ENCODE measurements around the gene BBS2.

BBS2 gene

GRCh38 chr16:56438038-56438437 is 81.8 kb downstream of the BBS2 start:
- Histone ChIP-seq H3K9ac (ENCODE audit: low read length) (no peak overlapping the region), H3K4me1 (ENCODE audit: control insufficient read depth, insufficient read depth, low read length) (no peaks in the 10 kb centered on the region), H3K9me3 (ENCODE audit: control insufficient read depth, low read length) (no peaks in the 10 kb centered on the region), H3K36me3 (ENCODE audit: control insufficient read depth, insufficient read depth, low read length) (peaks cover 11% of the 10 kb centered on the region), H3K27me3 (ENCODE audit: control insufficient read depth, insufficient read depth, low read length) (no peaks in the 10 kb centered on the region), H3K4me3 (ENCODE audit: low read length) (no peak overlapping the region)

GRCh38 chr16:56436258-56436657 is 83.6 kb downstream of the BBS2 start:
- no peaks in the 10 kb centered on the region for H3K27me3 ChIP-seq (ENCODE audit: control insufficient read depth, insufficient read depth, low read length)
- no peak overlapping the region for H3K9ac ChIP-seq (ENCODE audit: low read length)
- H3K4me1 ChIP-seq (ENCODE audit: control insufficient read depth, insufficient read depth, low read length) = no peaks in the 10 kb centered on the region
- peaks cover 11% of the 10 kb centered on the region for H3K36me3 ChIP-seq (ENCODE audit: control insufficient read depth, insufficient read depth, low read length)
- no peak overlapping the region for H3K4me3 ChIP-seq (ENCODE audit: low read length)
- H3K9me3 ChIP-seq (ENCODE audit: control insufficient read depth, low read length) = no peaks in the 10 kb centered on the region
